SU-DHL-6 (cell line): Measurements from ENCODE around the gene NOSIP.

ENCODE experiments used
- H2AFZ ChIP-seq: fragments of 200-600 bp; sonication (generic); 2 replicates; pipeline ENCODE4 v1.6.1; 2014; ENCODE audit warnings: low read depth, mild to moderate bottlenecking, moderate library complexity, mixed read lengths, antibody characterized with exemption, low read length; ENCODE audit not compliant: severe bottlenecking
- H3F3A ChIP-seq: fragments of 200-600 bp; shearing (Covaris generic); 2 replicates; pipeline ENCODE4 v1.6.0; 2016; ENCODE audit warnings: antibody characterized with exemption, mild to moderate bottlenecking; ENCODE audit not compliant: insufficient read depth
- H3K27ac ChIP-seq: fragments of 200-600 bp; sonication (generic); 2 replicates; pipeline ENCODE4 v1.5.1; 2016; ENCODE audit warnings: low read depth, mild to moderate bottlenecking, low read length, moderate library complexity, mixed read lengths
- H3K27me3 ChIP-seq: fragments of 200-600 bp; sonication (generic), shearing (Covaris generic); 2 replicates; pipeline ENCODE4 v1.6.0; 2014; ENCODE audit warnings: mild to moderate bottlenecking, low read length
- H3K36me3 ChIP-seq: fragments of 200-600 bp; sonication (generic); 2 replicates; pipeline ENCODE4 v1.6.1; 2014; ENCODE audit warnings: mild to moderate bottlenecking, low read length, mixed read lengths
- H3K4me2 ChIP-seq: fragments of 300-600, 200-600 bp; shearing (Covaris generic), sonication (generic); 2 replicates; pipeline ENCODE4 v1.6.0; 2014; ENCODE audit warnings: low read length, low read depth, mild to moderate bottlenecking; ENCODE audit not compliant: poor library complexity, severe bottlenecking
- H3K4me3 ChIP-seq: fragments of 200-600 bp; sonication (generic); 2 replicates; pipeline ENCODE4 v1.5.1; 2014; ENCODE audit warnings: antibody characterized with exemption, low read length, mild to moderate bottlenecking, mixed read lengths; ENCODE audit not compliant: insufficient read depth, poor library complexity, severe bottlenecking
- H3K79me2 ChIP-seq: fragments of 200-600 bp; sonication (generic); 2 replicates; pipeline ENCODE4 v1.6.1; 2014; ENCODE audit warnings: mild to moderate bottlenecking, low read length, moderate library complexity; ENCODE audit not compliant: insufficient read depth
- H3K9ac ChIP-seq: fragments of 200-600 bp; sonication (generic); 2 replicates; pipeline ENCODE4 v1.7.0; 2014; ENCODE audit warnings: mild to moderate bottlenecking, low read length
- H3K9me2 ChIP-seq: fragments of 200-600 bp; sonication (generic); replicated peaks from 2 replicates; pipeline ENCODE4 v1.6.1; 2014; ENCODE audit warnings: low read length; ENCODE audit not compliant: insufficient read depth
- H3K9me3 ChIP-seq: fragments of 200-600 bp; sonication (generic); 2 replicates; pipeline ENCODE4 v1.6.1; 2014; ENCODE audit warnings: low read length, mixed read lengths; ENCODE audit not compliant: insufficient read depth
- H4K20me1 ChIP-seq: fragments of 200-600 bp; sonication (generic); 2 replicates; pipeline ENCODE4 v1.6.1; 2014; ENCODE audit warnings: low read depth, mild to moderate bottlenecking, antibody characterized with exemption, low read length, moderate library complexity, mixed read lengths
- EZH2phosphoT487 ChIP-seq: fragments of 200-600 bp; sonication (generic), shearing (Covaris generic); conservative IDR thresholded peaks from 2 replicates; pipeline ENCODE4 v1.6.1; 2018; ENCODE audit warnings: mild to moderate bottlenecking, antibody characterized with exemption, low read length, moderate library complexity, mixed read lengths
- TF ChIP-seq, protein P1 (sequence below): fragments of 200-600 bp; sonication (generic); IDR thresholded peaks from one replicate; pipeline ENCODE4 v1.5.1; 2017; ENCODE audit warnings: antibody characterized with exemption, mild to moderate bottlenecking, low read length, moderate library complexity; ENCODE audit not compliant: insufficient read depth, poor library complexity, severe bottlenecking

Gene NOSIP

DNA sequence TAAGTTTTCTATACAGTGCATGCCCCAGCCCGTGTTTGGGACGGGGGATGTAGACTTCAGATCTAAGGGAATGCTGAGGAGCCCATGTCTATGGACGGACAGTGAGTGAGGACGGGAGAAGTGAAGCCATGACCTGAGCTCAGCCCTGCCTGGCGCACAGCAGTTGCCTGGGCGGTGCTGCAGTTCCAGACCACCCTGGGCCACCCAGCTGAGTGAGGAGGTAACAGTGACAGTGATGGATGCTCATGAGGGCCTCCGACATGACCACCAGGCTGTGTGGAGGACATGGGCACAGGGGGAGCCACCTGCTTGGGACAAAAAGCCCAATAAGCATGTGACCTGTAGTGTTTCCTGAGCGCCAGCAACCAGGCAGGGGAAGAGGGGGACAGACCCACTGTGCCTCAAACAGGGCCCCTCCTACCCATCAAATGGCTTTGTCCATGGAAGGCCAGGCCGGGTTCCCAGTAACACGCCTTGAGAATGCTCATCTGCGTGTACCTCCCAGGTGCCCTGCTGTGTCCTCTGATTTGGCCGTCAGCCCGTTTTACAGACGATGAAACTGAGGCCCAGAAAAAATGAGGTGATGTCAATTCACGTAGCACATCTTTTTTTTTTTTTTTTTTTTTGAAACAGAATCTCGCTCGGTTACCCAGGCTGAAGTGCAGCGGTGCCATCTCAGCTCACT, 22.6 kb downstream of the NOSIP start:
- no peaks in the 10 kb centered on the region for H3F3A ChIP-seq
- no peak overlapping the region for H3K4me3 ChIP-seq
- H3K27ac ChIP-seq, result no peak overlapping the region
- no peak for TF ChIP-seq EZH2phosphoT487
- TF ChIP-seq, protein P1, sequence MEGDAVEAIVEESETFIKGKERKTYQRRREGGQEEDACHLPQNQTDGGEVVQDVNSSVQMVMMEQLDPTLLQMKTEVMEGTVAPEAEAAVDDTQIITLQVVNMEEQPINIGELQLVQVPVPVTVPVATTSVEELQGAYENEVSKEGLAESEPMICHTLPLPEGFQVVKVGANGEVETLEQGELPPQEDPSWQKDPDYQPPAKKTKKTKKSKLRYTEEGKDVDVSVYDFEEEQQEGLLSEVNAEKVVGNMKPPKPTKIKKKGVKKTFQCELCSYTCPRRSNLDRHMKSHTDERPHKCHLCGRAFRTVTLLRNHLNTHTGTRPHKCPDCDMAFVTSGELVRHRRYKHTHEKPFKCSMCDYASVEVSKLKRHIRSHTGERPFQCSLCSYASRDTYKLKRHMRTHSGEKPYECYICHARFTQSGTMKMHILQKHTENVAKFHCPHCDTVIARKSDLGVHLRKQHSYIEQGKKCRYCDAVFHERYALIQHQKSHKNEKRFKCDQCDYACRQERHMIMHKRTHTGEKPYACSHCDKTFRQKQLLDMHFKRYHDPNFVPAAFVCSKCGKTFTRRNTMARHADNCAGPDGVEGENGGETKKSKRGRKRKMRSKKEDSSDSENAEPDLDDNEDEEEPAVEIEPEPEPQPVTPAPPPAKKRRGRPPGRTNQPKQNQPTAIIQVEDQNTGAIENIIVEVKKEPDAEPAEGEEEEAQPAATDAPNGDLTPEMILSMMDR, result no peak
- no peaks in the 10 kb centered on the region for H3K9me3 ChIP-seq
- no peaks in the 10 kb centered on the region for H3K36me3 ChIP-seq
- no peak overlapping the region for H2AFZ ChIP-seq
- H3K9me2 ChIP-seq, result no peaks in the 10 kb centered on the region
- no peak overlapping the region for H3K4me2 ChIP-seq
- H4K20me1 ChIP-seq, result no peaks in the 10 kb centered on the region
- no peaks in the 10 kb centered on the region for H3K27me3 ChIP-seq
- H3K79me2 ChIP-seq, result peaks cover 9% of the 10 kb centered on the region; the same call in 1 of the 2 replicates
- no peak overlapping the region for H3K9ac ChIP-seq

DNA sequence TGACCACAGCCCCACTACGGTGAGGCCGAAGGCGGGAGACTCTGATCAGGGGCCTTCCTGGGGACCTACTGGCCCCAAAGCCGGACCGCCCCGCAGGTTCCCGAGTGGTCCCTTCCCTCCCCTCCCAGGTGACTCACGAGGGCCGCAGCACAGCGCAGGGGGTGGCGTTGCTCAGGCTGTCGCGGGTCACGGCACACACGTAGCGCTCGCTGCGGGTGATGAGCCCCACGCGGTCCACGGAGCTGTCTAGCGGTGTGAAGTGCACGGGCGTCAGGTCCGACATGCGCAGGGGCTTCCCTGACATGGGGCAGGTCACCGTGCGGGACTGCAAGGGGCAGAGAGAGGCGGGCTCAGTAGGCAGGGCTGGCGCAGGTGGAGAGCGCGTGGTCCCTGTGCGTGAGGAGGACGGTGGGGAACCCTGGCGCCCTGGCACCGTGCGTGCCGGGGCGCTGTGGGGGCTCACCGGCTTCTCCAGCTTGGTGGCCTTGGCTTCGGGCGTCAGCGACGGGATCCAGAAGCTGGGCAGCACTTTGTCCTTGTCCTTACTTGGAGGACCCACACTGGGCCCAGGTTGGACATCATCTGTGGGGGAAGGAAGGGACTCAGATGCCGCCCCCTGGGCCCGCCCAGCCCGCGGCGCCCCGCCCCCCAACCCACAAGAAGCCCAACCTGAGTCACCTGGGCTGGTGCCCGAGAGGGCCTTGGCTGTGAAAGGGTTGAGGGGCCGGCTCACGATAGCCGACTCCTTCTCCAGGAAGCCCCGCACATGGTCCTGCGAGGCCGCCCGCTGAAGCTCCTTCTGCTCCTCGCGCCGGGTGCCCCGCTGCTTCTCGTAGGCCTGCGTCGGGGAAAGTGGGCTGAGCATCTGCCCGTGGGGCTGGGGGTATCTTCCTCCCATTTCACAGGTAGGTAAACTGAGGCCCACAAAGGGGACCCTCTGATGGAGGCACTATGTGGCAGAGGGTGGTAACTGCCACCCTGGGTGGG, 23.7 kb downstream of the NOSIP start:
- no peak overlapping the region for H3K4me2 ChIP-seq

DNA sequence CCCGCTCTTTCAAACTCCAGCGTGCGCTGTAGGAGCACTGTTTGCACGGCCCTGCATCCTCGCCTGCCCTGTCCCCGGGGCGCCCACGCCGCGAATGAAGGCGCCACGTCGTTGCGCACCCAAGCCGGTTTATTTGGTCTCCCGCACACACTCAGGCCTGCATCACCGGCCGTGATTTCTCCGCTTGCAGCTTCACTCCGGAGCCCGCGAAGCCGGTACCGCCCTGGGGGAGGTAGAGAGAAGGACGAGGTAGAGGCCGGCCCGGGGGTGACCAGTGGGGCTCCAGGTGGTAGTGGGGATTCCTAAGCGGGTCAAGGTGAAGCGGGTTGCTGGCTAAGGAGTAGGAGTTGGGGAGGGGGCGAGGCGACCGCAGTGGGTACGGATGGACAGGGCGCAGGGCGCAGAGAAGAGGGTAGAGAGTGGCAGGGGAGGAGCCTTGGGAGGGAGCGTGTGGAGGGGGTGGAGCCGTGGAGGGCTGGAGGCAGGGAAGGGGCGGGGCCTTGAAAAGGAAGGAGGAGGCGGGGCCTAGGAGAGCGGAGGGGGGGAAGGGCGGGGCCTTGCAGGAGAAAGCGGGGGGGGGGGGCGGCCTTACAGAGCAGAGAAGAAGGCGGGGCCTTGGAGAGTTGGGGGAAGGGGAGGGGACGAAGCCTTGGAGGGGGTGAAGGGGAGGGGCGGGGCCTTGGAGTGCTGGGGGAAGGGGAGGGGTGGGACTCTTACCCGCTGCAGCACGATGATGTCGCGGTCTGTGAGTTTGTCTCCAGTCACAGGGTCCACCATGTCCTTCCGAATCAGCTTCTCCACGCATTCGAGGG, 24.6 kb downstream of the NOSIP start:
- TF ChIP-seq, protein P1, result no peak
- no peak for TF ChIP-seq EZH2phosphoT487
- no peak overlapping the region for H3K27ac ChIP-seq
- H4K20me1 ChIP-seq, result no peaks in the 10 kb centered on the region
- no peak overlapping the region for H3K4me2 ChIP-seq
- H3K9me2 ChIP-seq, result no peaks in the 10 kb centered on the region
- 0 out of 2 replicates have a peak, but pooled peaks cover under 1% of the 10 kb centered on the region for H3K79me2 ChIP-seq
- H3K27me3 ChIP-seq, result no peaks in the 10 kb centered on the region
- H3K4me3 ChIP-seq, result no peak overlapping the region
- H3F3A ChIP-seq, result no peaks in the 10 kb centered on the region
- no peak overlapping the region for H3K9ac ChIP-seq
- no peaks in the 10 kb centered on the region for H3K9me3 ChIP-seq
- no peak overlapping the region for H2AFZ ChIP-seq
- H3K36me3 ChIP-seq, result no peaks in the 10 kb centered on the region

More for the DNA sequence above, 23.7 kb downstream of the NOSIP start:
- no peak for TF ChIP-seq EZH2phosphoT487
- TF ChIP-seq, protein P1, result no peak
- Histone ChIP-seq H3K27me3 (no peaks in the 10 kb centered on the region), H4K20me1 (no peaks in the 10 kb centered on the region), H3K79me2 (peaks cover 3% of the 10 kb centered on the region; the same call in 1 of the 2 replicates), H3K9me2 (no peaks in the 10 kb centered on the region), H3K4me3 (no peak overlapping the region), H3K9ac (no peak overlapping the region), H3K36me3 (no peaks in the 10 kb centered on the region), H3K27ac (no peak overlapping the region), H3F3A (no peaks in the 10 kb centered on the region), H2AFZ (no peak overlapping the region), H3K9me3 (no peaks in the 10 kb centered on the region)
